Suppressor macrophage treated with lipopolysaccharide for 4 hours (primary cell): ENCODE results near the gene CCL2.

ENCODE experiments used
- DNase-seq: peaks from one replicate; pipeline ENCODE4 v3.0.0-alpha.2; 2020

CCL2 gene

DNA sequence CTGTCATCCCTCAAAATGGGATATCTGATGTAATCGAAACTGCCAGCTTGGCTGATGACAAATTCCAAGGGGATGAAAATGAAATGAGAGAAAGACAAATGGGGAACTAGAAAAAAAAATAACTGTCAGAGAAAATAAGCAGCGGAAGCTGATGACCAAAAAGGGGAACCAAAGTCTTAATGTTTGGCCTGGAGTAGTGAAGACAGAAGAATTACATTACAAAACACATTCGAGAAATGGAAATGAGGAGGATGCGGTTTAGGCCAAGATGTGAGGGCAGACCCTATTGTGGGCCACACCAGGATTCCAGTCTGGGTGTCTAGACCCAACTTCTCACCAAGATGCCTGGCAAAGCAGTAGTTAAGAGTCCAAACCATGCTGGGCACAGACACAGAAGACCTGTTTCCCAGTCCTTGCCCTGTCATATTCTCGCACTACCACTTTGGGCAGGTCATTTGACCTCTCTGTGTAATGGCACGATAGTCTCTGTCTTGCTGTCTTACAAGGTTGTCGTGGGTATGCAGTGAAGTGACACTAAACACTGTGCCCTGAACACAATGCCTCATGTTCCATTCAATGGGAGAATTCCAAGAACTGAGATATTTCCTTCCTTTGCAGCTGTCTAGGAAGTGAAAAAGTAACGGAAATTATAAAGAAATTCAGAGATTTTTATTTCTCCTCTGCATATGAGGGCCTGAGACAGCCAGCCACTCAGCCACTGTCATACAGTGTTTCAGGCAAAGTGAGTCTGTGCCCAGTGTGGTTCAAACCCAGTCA lies 12.3 kb upstream of the CCL2 start:
- DNase-seq = peak; percentile 91

DNA sequence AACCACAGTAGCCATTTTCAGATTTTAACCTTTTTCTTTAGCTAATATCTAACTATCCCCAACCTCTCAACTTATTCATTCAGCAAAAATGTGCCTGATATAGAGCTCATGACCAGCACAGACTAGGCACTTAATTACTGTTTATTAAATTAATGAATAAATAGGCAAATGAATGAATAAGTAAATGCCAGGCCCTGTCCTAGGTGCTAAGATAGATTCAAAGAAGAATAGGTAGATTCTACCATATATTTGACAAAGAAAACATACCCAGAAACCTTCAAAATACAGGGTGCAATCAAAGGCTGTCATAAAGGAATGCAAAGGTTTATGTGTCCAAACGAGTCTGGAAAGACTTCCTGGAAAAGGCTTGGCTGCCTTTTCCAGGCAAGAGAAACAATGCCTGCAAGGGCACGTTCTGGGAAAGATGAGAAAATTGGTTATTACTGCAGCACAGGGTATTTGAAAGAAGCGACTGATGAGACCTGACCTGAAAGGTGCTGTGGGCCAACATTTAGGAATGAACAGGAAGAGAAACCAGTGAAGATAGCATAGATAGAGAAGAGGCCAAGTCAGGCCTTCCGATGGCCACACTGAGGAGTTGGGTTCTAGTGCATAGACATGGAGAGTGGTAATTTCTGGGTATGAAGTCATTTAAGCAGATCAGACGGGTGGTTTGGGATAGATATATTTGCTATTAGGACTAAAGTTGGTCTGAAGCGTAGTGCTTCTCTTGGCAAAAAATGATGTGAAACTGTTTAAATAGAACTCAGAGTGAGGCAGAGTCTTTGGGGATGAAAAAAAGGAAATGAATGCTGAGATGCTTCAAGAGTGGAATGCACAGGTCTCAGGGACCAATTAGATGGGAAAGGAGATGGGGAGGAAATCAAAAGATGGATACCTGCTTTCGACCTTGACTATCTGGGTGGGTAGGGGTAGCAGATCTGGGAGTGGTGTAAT lies 11.4 kb upstream of the CCL2 start:
- peak; percentile 63 for DNase-seq

DNA sequence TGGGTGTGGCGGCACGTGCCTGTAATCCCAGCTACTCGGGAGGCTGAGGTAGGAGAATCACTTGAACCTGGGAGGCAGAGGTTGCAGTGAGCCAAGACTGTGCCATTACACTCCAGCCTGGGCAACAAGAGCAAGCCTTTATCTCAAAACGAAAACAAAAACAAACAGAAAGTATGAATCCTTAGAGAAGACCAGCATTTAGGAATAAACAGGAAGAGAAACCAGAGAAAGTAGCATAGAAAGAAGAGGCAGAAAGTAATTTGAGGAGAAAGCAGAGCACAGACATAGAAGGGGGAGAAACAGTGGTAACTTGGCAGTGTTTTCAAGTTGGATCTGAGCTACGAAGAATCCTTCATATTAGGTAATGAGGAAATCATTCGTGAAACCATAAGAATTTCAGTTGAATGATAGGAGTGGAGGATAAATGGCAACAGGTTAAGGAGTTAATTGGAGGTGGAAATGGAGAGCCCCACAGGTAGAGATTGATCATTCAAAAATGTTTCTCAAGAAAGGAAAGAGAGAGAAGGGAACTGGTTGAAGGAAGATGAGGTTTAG lies 9.7 kb upstream of the CCL2 start:
- peak; percentile 70 for DNase-seq

DNA sequence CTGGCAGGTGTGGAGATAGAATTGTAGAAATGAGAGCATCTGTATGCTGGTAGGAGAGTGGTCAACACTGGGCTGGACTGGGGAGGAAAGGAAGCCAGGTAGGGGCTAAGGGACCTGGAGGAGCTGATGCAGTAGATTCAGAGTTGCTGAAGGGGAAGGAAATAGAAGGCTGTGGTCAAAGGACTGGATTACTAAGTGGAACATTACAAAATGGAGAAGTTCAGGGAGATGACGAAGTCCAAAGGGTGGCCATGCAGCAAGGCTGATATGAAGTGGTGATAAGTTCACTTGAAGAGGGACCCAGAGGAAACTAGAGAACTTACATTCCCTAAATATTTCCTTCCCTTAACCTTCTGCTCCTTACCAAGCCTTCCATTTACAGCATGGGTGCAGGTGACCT lies 8.6 kb upstream of the CCL2 start:
- peak; percentile 91 for DNase-seq

DNA sequence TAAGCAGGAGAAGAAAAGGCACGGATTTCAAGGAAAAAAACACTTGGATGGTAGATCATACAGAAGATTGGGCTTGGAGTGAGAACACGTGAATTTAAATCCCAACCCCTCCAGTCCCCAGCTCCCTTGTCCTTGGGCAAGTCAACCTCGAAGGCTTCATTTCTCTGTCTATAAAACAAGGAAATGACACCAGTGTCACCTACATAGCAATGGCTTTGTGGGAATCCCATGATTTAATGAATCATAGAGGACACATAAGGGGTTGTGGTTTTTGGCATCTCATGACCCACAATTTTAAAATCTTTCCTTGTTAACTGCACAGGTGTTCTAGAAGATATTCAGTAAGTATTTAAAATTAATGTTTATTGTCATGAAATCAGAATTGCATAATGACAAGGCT lies 8.2 kb upstream of the CCL2 start:
- DNase-seq = peak; percentile 81

DNA sequence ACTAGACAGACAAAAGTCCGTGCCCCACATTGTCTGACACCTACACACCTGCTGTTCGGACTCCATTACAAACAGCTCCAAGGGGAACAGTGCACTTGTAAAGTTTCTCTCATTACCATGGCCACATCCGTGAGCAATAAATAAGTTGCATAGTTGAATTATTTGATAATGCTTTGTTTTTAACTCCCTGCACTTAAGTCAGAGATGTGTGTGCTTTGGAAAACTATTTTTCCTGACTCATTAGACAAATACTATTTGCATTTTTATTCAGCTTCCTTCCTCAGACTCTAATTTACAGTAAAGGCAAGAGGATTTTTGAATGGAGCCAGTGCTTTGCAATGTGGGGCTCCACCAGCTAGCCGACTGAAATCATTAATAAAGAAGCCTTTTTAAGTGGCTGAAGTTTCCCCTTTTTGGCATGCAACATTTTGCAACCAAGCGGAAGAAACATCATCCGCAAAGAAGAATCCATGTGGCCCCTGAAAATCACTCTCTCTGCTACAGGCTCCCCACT lies 6.5 kb upstream of the CCL2 start:
- DNase-seq = peak; percentile 89

DNA sequence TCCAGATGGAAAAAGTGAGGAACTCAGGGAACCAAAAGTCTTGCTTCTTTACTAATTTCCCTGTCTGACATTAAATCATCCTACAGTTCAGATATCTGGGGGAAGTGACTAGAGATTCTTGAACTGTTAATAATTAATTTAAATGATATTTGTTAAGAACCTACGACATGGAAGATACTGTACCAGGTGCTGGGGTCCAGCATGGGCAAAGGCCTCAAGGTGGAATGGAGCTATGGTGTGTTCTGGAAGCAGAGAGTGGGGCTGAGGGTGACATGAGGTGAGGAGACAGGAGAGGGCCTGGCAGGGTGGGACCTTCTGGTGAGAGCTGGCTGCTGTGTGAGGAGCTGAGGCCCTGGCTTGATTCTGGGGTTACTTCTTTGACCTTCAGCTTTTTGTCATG lies 6.0 kb upstream of the CCL2 start:
- no peak for DNase-seq

DNA sequence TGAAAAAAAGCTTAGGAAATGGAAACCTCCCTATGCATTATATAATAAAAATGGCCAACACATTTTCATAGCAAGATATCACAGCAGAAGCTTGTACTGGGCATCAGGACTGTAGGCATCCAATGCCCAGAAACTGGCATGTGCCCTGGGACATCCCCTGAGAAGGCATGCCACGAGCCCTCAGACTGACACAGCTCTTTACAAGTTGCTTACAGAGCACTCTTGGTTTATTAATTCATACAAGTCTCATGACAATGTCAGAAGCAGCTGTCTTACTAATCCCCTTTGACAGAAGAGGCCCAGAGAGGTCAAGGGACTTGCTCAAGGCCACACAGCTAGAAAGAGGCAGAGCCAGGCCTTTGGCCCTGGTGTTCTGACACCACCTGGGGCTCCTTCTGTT lies 5.6 kb upstream of the CCL2 start:
- peak; percentile 88 for DNase-seq

DNA sequence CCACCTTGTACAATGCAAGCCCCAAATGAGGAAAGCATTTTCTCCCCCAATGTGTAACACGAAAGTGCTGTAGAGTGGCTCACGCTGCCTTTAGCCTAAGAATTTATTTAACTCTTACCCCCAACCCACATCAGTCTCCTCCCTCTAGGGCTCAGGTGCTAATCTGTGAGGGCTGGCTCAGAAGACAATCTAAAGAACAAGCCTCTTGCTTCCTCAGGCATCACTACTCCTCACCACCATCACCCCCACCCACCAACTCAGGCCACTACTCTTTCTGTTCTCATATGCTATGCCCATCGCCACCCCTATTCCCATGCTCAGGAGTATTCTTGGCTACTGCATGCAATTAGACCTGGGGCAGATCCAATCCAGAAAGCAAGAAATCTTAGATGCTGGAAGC lies 3.9 kb upstream of the CCL2 start:
- DNase-seq = no peak

DNA sequence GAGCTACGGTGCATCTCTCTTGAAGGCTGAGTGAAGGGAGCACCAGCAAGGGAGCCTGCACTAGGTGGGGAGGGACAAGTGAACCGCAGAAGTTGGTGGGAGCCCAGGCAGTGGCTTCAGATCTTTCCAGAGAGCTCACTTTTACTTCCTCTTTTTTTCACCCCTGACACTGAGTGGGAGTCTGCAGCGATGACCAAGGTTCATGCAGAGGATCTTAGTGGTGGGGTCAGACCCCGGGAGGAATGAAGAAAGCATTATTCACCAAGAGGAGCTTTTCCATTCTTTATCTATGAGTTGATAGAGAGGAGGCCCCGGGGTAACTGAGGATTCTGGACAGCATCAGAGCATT lies 3.0 kb upstream of the CCL2 start:
- peak; percentile 93 for DNase-seq

DNA sequence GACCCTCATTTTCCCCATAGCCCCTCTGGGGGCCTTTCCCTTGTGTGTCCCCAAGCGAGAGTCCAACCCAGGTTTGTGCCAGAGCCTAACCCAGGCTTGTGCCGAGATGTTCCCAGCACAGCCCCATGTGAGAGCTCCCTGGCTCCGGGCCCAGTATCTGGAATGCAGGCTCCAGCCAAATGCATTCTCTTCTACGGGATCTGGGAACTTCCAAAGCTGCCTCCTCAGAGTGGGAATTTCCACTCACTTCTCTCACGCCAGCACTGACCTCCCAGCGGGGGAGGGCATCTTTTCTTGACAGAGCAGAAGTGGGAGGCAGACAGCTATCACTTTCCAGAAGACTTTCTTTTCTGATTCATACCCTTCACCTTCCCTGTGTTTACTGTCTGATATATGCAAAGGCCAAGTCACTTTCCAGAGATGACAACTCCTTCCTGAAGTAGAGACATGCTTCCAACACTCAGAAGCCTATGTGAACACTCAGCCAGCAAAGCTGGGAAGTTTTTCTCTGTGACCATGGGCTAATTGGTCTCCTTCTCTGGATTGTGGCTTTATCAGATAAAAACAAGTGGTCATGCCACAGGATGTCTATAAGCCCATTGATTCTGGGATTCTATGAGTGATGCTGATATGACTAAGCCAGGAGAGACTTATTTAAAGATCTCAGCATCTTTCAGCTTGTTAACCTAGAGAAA lies 2.5 kb upstream of the CCL2 start:
- peak; percentile 90 for DNase-seq

DNA sequence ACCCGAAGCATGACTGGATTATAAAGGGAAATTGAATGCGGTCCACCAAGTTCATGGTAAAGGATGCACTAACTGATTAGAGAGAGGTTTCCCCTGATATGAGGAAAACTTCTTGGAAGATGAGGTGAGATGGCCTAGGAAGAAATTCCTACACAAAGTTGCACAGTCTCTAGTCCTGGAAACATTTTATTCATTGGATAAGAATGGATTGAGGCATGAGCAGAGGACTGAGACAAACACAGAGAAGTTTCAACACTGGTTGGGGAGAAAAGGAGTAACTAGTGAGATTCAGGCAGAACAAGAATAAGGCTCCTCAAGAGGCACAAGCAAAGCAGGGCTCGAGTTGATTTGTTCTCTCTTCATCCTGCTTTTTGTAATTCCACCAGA lies 2.0 kb upstream of the CCL2 start:
- no peak for DNase-seq

DNA sequence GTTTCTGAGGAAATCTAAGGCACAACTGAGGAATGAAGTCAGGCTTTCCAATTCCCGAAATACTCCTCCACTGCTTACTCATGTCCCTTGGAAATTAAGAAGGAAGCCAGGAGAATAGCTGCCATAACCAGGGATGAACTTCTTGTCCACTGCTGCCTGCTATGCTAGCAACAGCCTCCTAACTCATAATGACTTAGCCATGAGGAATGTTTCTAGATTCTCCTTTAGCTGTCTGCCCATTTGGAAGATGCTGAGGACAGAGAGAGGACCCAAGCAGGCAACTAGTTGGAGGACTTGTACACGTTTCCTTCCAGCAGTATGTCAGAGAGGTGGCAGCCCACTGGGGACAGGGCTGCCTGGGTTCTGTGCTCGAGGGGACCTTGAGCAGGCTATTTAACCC lies 939 bp upstream of the CCL2 start:
- no peak for DNase-seq

DNA sequence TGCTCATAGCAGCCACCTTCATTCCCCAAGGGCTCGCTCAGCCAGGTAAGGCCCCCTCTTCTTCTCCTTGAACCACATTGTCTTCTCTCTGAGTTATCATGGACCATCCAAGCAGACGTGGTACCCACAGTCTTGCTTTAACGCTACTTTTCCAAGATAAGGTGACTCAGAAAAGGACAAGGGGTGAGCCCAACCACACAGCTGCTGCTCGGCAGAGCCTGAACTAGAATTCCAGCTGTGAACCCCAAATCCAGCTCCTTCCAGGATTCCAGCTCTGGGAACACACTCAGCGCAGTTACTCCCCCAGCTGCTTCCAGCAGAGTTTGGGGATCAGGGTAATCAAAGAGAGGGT lies 272 bp downstream of the CCL2 start:
- DNase-seq = no peak

DNA sequence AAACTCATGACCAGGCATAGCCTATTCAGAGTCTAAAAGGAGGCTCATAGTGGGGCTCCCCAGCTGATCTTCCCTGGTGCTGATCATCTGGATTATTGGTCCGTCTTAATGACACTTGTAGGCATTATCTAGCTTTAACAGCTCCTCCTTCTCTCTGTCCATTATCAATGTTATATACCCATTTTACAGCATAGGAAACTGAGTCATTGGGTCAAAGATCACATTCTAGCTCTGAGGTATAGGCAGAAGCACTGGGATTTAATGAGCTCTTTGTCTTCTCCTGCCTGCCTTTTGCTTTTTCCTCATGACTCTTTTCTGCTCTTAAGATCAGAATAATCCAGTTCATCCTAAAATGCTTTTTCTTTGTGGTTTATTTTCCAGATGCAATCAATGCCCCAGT lies 756 bp downstream of the CCL2 start:
- no peak for DNase-seq

DNA sequence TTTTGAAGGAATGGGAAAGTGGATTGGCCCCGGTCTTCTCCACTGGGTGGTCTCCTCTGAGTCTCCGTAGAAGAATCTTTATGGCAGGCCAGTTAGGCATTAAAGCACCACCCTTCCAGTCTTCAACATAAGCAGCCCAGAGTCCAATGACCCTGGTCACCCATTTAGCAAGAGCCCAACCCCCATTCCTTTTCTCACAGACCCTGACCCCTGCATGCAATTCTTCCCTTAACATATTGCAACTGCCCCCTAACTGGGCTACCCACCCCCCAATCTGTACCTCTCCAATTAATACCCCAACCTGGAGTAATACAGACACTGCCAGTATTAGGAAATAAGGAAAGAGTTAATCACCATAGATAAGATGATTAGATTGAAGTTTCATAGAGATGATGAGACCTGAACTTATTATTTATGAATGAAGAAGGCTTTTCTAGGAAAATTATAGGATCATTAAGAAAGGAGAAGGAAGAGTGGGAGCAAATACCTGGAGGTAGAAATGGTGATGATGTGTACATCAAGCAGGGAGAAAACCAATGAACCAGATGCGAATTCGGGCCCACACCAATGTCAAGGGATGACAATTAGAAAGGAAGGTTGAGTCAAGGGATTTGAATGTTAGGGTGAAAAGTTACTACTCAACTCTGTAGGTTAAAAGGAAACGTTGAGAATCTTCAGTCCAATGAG lies 2.4 kb downstream of the CCL2 start:
- DNase-seq = no peak

DNA sequence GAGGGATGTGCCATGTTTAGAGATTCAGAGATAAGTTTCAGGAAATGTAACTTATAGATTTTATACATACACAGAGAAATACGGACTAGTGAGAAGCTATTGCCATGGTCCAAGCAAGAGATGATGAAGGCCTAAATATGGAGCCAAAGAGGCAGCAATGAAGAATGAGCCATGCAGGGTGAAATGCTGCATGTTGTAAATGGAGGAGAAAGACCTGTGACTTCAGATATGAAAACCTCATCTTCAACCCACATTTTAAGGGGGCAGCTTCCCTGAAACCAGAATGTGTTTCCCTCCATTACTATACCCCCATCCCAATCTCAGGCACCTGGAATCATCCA lies 2.9 kb downstream of the CCL2 start:
- DNase-seq = no peak

DNA sequence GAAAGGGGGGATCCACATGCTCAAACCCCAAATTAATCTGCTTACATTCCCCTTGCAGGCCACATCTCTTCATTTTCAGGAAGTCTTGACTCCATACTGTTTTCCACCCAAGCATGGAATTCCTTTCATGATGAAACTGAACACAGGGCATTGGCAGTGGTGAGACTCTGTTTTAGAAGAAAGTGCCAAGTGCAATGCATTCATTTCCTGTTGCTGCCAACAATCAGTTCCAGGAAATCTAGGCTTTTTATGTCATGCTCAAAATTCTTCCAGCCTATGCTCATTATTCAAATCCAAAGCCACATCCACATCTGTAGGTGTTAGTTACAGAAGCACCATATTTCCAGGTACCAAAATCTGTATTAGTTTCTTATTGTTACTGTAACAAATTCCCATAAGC lies 4.1 kb downstream of the CCL2 start:
- DNase-seq = no peak

DNA sequence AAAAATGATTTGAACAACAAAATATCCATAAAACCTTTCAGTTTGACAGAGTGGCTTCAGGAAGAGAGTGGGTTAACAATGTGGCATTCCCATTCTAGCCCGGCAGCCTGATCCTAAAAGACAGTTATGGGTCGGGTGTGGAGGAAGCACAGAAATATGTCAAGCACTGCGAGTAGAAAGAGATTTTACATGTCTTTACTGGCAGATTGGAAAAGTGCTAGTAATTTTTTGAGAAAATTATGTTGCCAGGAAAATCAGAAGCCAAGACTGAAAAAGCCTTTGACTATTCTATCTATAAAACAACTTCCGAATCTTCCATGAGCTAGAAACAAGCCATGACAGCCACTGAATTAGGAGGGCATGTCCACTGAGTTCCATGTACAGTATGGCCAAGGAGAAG lies 5.8 kb downstream of the CCL2 start:
- no peak for DNase-seq

DNA sequence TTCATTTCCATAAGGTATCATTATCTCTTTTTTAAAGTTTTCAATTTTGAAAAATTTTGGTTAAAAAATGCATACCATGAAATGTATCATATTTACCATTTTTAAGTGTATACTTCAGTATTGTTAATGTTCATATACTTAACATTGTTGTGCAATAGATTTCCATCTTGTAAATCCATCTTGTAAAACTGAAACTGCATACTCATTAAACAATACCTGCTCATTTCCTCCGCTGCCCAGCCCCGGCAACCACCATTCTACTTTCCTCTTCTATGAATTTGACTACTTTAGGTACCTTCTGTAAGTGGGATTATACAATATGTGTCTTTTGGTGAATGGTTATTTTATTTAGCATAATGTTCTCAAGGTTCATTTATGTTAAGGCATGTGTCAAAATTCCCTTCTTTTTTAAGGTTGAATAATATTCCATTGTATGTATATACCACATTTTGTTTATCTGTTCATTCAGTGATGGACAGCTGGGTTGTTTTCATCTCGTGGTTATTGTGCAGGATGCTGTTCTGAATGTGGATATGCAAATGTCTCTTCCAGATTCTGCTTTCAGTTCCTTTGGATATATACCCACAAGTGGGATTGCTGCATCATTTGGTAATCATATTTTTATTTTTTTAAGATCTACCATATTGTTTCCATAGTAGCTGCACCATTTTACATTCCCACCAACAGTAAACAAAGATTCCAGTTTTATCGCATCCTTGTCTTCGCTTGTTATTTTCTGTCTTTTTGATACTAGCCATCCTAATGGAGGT lies 6.7 kb downstream of the CCL2 start:
- DNase-seq = peak; percentile 58

DNA sequence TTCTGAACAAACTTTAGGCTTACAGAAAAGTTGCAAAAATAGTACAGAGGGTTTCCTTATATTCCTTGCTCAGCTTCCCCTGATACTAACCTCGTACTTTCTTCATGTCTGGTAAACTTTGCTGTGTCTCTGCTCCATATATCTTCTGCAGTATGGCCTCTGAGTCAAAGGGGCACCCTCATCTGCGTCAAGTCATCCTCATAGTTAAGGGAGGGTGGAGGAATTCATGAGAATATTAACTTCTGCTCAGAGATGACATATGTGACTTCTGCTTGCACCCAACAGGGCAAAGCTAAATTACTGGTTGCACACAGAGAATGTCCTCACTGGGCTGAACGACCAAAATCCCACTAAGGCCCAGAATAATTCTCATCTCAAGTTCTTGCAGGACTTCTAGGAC lies 10.6 kb downstream of the CCL2 start:
- DNase-seq = peak; percentile 75

DNA sequence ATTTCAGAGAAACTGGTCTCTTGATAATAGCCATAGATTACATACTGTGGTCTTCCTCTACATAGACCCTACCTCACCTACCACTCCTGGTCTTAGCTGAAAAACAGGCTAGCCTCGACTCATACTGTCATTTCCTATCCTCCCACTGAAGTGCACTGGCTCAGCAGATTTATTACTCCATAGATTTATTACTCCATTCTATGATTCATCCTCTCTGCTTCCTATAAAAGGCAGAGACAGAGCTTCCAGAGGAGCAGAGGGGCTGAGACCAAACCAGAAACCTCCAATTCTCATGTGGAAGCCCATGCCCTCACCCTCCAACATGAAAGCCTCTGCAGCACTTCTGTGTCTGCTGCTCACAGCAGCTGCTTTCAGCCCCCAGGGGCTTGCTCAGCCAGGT lies 14.9 kb downstream of the CCL2 start, which contains the start of gene CCL7:
Gene CCL7, plus strand, starts transcription at position 253 of the 400 bp plus-strand sequence. Its CDS starts 70 bp downstream, at position 323.
- peak; percentile 83 for DNase-seq
